SW480 (cell line): Measurements from ENCODE around the gene PITPNC1.

ENCODE experiments used
- DNase-seq: peaks from one replicate; pipeline ENCODE4 v3.0.0-alpha.2; 2016; ENCODE audit warnings: low spot score

PITPNC1 gene

GRCh38 chr17:67434061-67434525 is 57.0 kb downstream of the PITPNC1 start:
- no peak for DNase-seq

- no peak for DNase-seq
Observed at GRCh38 chr17:67435122-67435521, 58.0 kb downstream of the PITPNC1 start.

GRCh38 chr17:67435786-67436185 is 58.7 kb downstream of the PITPNC1 start:
- no peak for DNase-seq

- DNase-seq: no peak
Observed at GRCh38 chr17:67436233-67436632, 59.2 kb downstream of the PITPNC1 start.

- DNase-seq: no peak
Observed at GRCh38 chr17:67438667-67439066, 61.6 kb downstream of the PITPNC1 start.

GRCh38 chr17:67439269-67439668 is 62.2 kb downstream of the PITPNC1 start:
- DNase-seq: no peak

GRCh38 chr17:67440277-67441051 is 63.4 kb downstream of the PITPNC1 start:
- no peak for DNase-seq

GRCh38 chr17:67441052-67441895 is 64.2 kb downstream of the PITPNC1 start:
- DNase-seq: no peak

GRCh38 chr17:67441896-67442219 is 64.8 kb downstream of the PITPNC1 start:
- no peak for DNase-seq

- no peak for DNase-seq
Observed at GRCh38 chr17:67442787-67443624, 65.9 kb downstream of the PITPNC1 start.

GRCh38 chr17:67443931-67444595 is 67.0 kb downstream of the PITPNC1 start:
- DNase-seq: no peak

- DNase-seq: no peak
Observed at GRCh38 chr17:67448449-67448848, 71.4 kb downstream of the PITPNC1 start.

GRCh38 chr17:67449065-67449464 is 72.0 kb downstream of the PITPNC1 start:
- no peak for DNase-seq

- DNase-seq: no peak
Observed at GRCh38 chr17:67449845-67450755, 73.0 kb downstream of the PITPNC1 start.

- no peak for DNase-seq
Observed at GRCh38 chr17:67452681-67453554, 75.8 kb downstream of the PITPNC1 start.

GRCh38 chr17:67456103-67456502 is 79.0 kb downstream of the PITPNC1 start:
- DNase-seq: no peak

- no peak for DNase-seq
Observed at GRCh38 chr17:67456889-67457288, 79.8 kb downstream of the PITPNC1 start.

GRCh38 chr17:67458203-67458602 is 81.1 kb downstream of the PITPNC1 start:
- DNase-seq: no peak

- no peak for DNase-seq
Observed at GRCh38 chr17:67459985-67460384, 82.9 kb downstream of the PITPNC1 start.
